Upper lobe of left lung (tissue), 6 donors: ENCODE measurements around the gene TAF4. TPM values are rescaled to one million over a fixed set of nuclear protein-coding genes. Genes with fewer than 3 reads are reported as not detected.

Experiments used
- ATAC-seq, 2 donors: fragments of 200-7000 bp; cut with Tn5 transposase; one replicate each; pipeline ENCODE4 v1.9.1; 2022; ENCODE audit warnings: mild to moderate bottlenecking in 2 of 2, moderate library complexity in 2 of 2; ENCODE audit not compliant: low FRiP score in 2 of 2
- DNase-seq, 2 donors: peaks; one replicate each; pipeline ENCODE4 v3.0.0-alpha.2; 2019 to 2020
- H3K27ac ChIP-seq, 4 donors: fragments of 200-600 bp; sonication (generic); one replicate each; pipeline ENCODE4 v1.5.1; 2016 to 2019
- H3K27me3 ChIP-seq, 4 donors: fragments of 200-600 bp; sonication (generic); one replicate each; pipeline ENCODE4 v1.5.1; 2017 to 2019
- H3K36me3 ChIP-seq, 4 donors: fragments of 200-600 bp; sonication (generic); one replicate each; pipeline ENCODE4 v1.5.1; 2016 to 2019
- H3K4me1 ChIP-seq, 4 donors: fragments of 200-600 bp; sonication (generic); one replicate each; pipeline ENCODE4 v1.5.1; 2018 to 2019
- H3K4me3 ChIP-seq, 4 donors: fragments of 200-600 bp; sonication (generic); one replicate each; pipeline ENCODE4 v1.5.1; 2017 to 2019; ENCODE audit warnings: mild to moderate bottlenecking in 2 of 4, moderate library complexity in 1 of 4
- H3K9me3 ChIP-seq, 4 donors: fragments of 200-600 bp; sonication (generic); one replicate each; pipeline ENCODE4 v1.5.1; 2018 to 2019
- CTCF ChIP-seq, 6 experiments: fragments of 450-650 bp in 4 of 6; fragments of 200-600 bp in 2 of 6; sonication (generic) in 2 of 6; IDR thresholded peaks; one replicate each; pipeline ENCODE4 v1.5.1; 2016 to 2019; ENCODE audit warnings: antibody characterized with exemption in 6 of 6
- EP300 ChIP-seq, 4 donors: sonication (generic); formaldehyde crosslinking; IDR thresholded peaks; one replicate each; pipeline ENCODE4 v1.5.1; 2017; ENCODE audit warnings: antibody characterized with exemption in 4 of 4, control low read depth in 2 of 4
- POLR2A ChIP-seq, 4 donors: fragments of 450-650 bp; IDR thresholded peaks; one replicate each; pipeline ENCODE4 v1.5.1; 2016 to 2017; ENCODE audit warnings: antibody characterized with exemption in 4 of 4, mild to moderate bottlenecking in 2 of 4
- POLR2AphosphoS5 ChIP-seq, 2 donors: sonication (generic); formaldehyde crosslinking; IDR thresholded peaks; one replicate each; pipeline ENCODE4 v1.5.1; 2017; ENCODE audit warnings: antibody characterized with exemption in 2 of 2
- WGBS, 2 donors: methylation state at CpG; one replicate each; pipeline ENCODE4 v1.1.5; 2017 to 2018; 5-methylcytosine and 5-hydroxymethylcytosine counted together
- total RNA-seq, 6 donors: library from RNA; depleted of rRNA in 4 of 6; stranded (reverse); fragments of >200 nt in 4 of 6; gene quantifications; one replicate each; pipeline versions ENCODE4 v1.1.0 to v1.2.1, GENCODE V29; 2016 to 2021
- donor health status: DM: no; HTN: no; CAD: no; lungs with moderate emphysema.
- donor health status: DM: no; HTN: yes; CAD: no; lungs with severe emphysema.

TAF4 gene
- total RNA-seq, 6 donors from 2014 or later, result 13.0 to 44.0 (median 20.7) TPM

GRCh38 chr20:61997891-61998290 is 67.8 kb downstream of the TAF4 start:
- H3K27me3 ChIP-seq, result no peaks in the 10 kb centered on the region
- peaks cover 23 to 96% (median 78%) of the 10 kb centered on the region in 4 donors for H3K36me3 ChIP-seq
- DNase-seq, result no peak
- no peaks in the 10 kb centered on the region for H3K4me1 ChIP-seq
- 76 to 79% methylated on average over 10 of the region's 10 CpGs for WGBS, 2 donors
- H3K4me3 ChIP-seq, result no peak overlapping the region
- H3K27ac ChIP-seq, result no peak overlapping the region
- TF ChIP-seq CTCF (IDR thresholded peaks at IDR 0.05), result no peak
- TF ChIP-seq POLR2A (IDR thresholded peaks at IDR 0.05), result no peak
- TF ChIP-seq POLR2AphosphoS5 (IDR thresholded peaks at IDR 0.05), result no peak
- no peak for ATAC-seq
- H3K9me3 ChIP-seq, result no peaks in the 10 kb centered on the region

GRCh38 chr20:61997372-61997771 is 68.3 kb downstream of the TAF4 start:
- 84% methylated on average over 10 of the region's 10 CpGs for WGBS, 2 donors
- no peak for TF ChIP-seq POLR2A (IDR thresholded peaks at IDR 0.05)
- Histone ChIP-seq H3K27ac (no peak overlapping the region), H3K27me3 (no peaks in the 10 kb centered on the region), H3K9me3 (peaks cover 0 to 4% (median 0%) of the 10 kb centered on the region in 4 donors), H3K36me3 (peaks cover 18 to 96% (median 78%) of the 10 kb centered on the region in 4 donors), H3K4me3 (no peak overlapping the region), H3K4me1 (no peaks in the 10 kb centered on the region)
- DNase-seq (no peak), ATAC-seq (no peak)

- no peaks in the 10 kb centered on the region for H3K27me3 ChIP-seq
- DNase-seq (no peak), ATAC-seq (no peak)
- H3K27ac ChIP-seq, result no peak overlapping the region
- no peak overlapping the region for H3K4me3 ChIP-seq
- TF ChIP-seq CTCF (IDR thresholded peaks at IDR 0.05) (no peak), POLR2AphosphoS5 (IDR thresholded peaks at IDR 0.05) (no peak), POLR2A (IDR thresholded peaks at IDR 0.05) (no peak), EP300 (IDR thresholded peaks at IDR 0.05) (no peak)
- peaks cover 16 to 95% (median 81%) of the 10 kb centered on the region in 4 donors for H3K36me3 ChIP-seq
- H3K9me3 ChIP-seq, result peaks cover 0 to 16% (median 6%) of the 10 kb centered on the region in 4 donors
- WGBS, 2 donors, result 91 to 98% methylated on average over 7 to 8 of the region's 8 CpGs
- H3K4me1 ChIP-seq, result no peaks in the 10 kb centered on the region
Measured at GRCh38 chr20:61994546-61994945, 71.1 kb downstream of the TAF4 start.

GRCh38 chr20:61993058-61993457 is 72.6 kb downstream of the TAF4 start:
- H3K27me3 ChIP-seq, result no peaks in the 10 kb centered on the region
- no peak overlapping the region for H3K4me3 ChIP-seq
- H3K27ac ChIP-seq, result no peak overlapping the region
- WGBS, 2 donors, result 93 to 97% methylated on average over 9 to 15 of the region's 15 CpGs
- H3K4me1 ChIP-seq, result no peaks in the 10 kb centered on the region
- TF ChIP-seq POLR2AphosphoS5 (IDR thresholded peaks at IDR 0.05) (no peak), EP300 (IDR thresholded peaks at IDR 0.05) (no peak), CTCF (IDR thresholded peaks at IDR 0.05) (no peak), POLR2A (IDR thresholded peaks at IDR 0.05) (no peak)
- DNase-seq (no peak), ATAC-seq (no peak)
- H3K36me3 ChIP-seq, result peaks cover 16 to 91% (median 71%) of the 10 kb centered on the region in 4 donors
- H3K9me3 ChIP-seq, result peaks cover 0 to 16% (median 6%) of the 10 kb centered on the region in 4 donors

- Histone ChIP-seq H3K27me3 (no peaks in the 10 kb centered on the region), H3K4me3 (no peak overlapping the region), H3K27ac (no peak overlapping the region), H3K4me1 (no peaks in the 10 kb centered on the region), H3K9me3 (peaks cover 0 to 16% (median 6%) of the 10 kb centered on the region in 4 donors), H3K36me3 (peaks cover 14 to 90% (median 70%) of the 10 kb centered on the region in 4 donors)
- DNase-seq (no peak), ATAC-seq (no peak)
- TF ChIP-seq EP300 (IDR thresholded peaks at IDR 0.05), result no peak
- WGBS, 2 donors, result 98 to 99% methylated on average over 6 of the region's 6 CpGs
Measured at GRCh38 chr20:61991476-61991875, 74.2 kb downstream of the TAF4 start.

- H3K36me3 ChIP-seq, result peaks cover 14 to 83% (median 63%) of the 10 kb centered on the region in 4 donors
- H3K4me1 ChIP-seq, result no peaks in the 10 kb centered on the region
- no peaks in the 10 kb centered on the region for H3K27me3 ChIP-seq
- DNase-seq (no peak), ATAC-seq (no peak)
- TF ChIP-seq POLR2AphosphoS5 (IDR thresholded peaks at IDR 0.05) (no peak), CTCF (IDR thresholded peaks at IDR 0.05) (no peak), POLR2A (IDR thresholded peaks at IDR 0.05) (no peak), EP300 (IDR thresholded peaks at IDR 0.05) (no peak)
- H3K27ac ChIP-seq, result no peak overlapping the region
- H3K4me3 ChIP-seq, result no peak overlapping the region
- WGBS, 2 donors, result 86 to 93% methylated on average over 10 to 11 of the region's 11 CpGs
- peaks cover 0 to 16% (median 6%) of the 10 kb centered on the region in 4 donors for H3K9me3 ChIP-seq
Measured at GRCh38 chr20:61990484-61990883, 75.2 kb downstream of the TAF4 start.
